Astrocyte (in vitro differentiated cells and primary cell): ENCODE data around the gene ENOX1. TPM values are rescaled to one million over a fixed set of nuclear protein-coding genes. Genes with fewer than 3 reads are reported as not detected.

ENCODE experiments used
- DNase-seq: peaks from one replicate; pipeline ENCODE4 v3.0.0-alpha.2; 2010; ENCODE audit warnings: low read depth
- FAIRE-seq: peaks from 2 replicates; lab custom pipeline; 2011; peaks lifted over from hg19 to GRCh38; lab: Jason Lieb, UNC
- H2AFZ ChIP-seq: 2 replicates; pipeline ENCODE4 v1.6.0; 2012; ENCODE audit warnings: low read depth, low read length, inconsistent platforms
- H3K27ac ChIP-seq: 2 replicates; pipeline ENCODE4 v1.5.1; 2011; ENCODE audit warnings: low read depth, low read length, inconsistent platforms
- H3K27me3 ChIP-seq: 2 replicates; pipeline ENCODE4 v1.6.0; 2011; ENCODE audit warnings: low read length, inconsistent platforms; ENCODE audit not compliant: insufficient read depth
- H3K36me3 ChIP-seq: 2 replicates; pipeline ENCODE4 v1.5.1; 2011; ENCODE audit warnings: low read length, inconsistent platforms; ENCODE audit not compliant: insufficient read depth
- H3K4me1 ChIP-seq: 2 replicates; pipeline ENCODE4 v1.5.1; 2011; ENCODE audit warnings: low read length, inconsistent platforms; ENCODE audit not compliant: insufficient read depth
- H3K4me2 ChIP-seq: 2 replicates; pipeline ENCODE4 v1.6.0; 2012; ENCODE audit warnings: low read length, inconsistent platforms
- H3K4me3 ChIP-seq: 2 replicates; pipeline ENCODE4 v1.5.1; 2011; ENCODE audit warnings: low read depth, mild to moderate bottlenecking, low read length, inconsistent platforms; ENCODE audit not compliant: insufficient read depth
- H3K79me2 ChIP-seq: 2 replicates; pipeline ENCODE4 v1.6.0; 2012; ENCODE audit warnings: mild to moderate bottlenecking, low read length, inconsistent platforms; ENCODE audit not compliant: insufficient read depth
- H3K9ac ChIP-seq: 2 replicates; pipeline ENCODE4 v1.6.0; 2012; ENCODE audit warnings: mild to moderate bottlenecking, low read length, inconsistent platforms
- H3K9me3 ChIP-seq: 2 replicates; pipeline ENCODE4 v1.5.1; 2012; ENCODE audit warnings: low read depth, mild to moderate bottlenecking, low read length, inconsistent platforms; ENCODE audit not compliant: insufficient read depth
- H4K20me1 ChIP-seq: 2 replicates; pipeline ENCODE4 v1.6.0; 2012; ENCODE audit warnings: low read length, inconsistent platforms; ENCODE audit not compliant: insufficient read depth
- H3K27ac Mint-ChIP-seq: one replicate; pipeline ENCODE4 v1.8.0; 2021; ENCODE audit warnings: mild to moderate bottlenecking, mixed read lengths; ENCODE audit not compliant: unreplicated experiment
- H3K27me3 Mint-ChIP-seq: one replicate; pipeline ENCODE4 v1.8.0; 2021; ENCODE audit warnings: low read depth, mixed read lengths; ENCODE audit not compliant: unreplicated experiment
- H3K36me3 Mint-ChIP-seq: one replicate; pipeline ENCODE4 v1.8.0; 2021; ENCODE audit warnings: low read depth, mixed read lengths; ENCODE audit not compliant: unreplicated experiment
- H3K4me1 Mint-ChIP-seq: one replicate; pipeline ENCODE4 v1.8.0; 2021; ENCODE audit warnings: low read depth, mixed read lengths; ENCODE audit not compliant: unreplicated experiment
- H3K4me3 Mint-ChIP-seq: one replicate; pipeline ENCODE4 v1.8.0; 2021; ENCODE audit warnings: mild to moderate bottlenecking, moderate library complexity, mixed read lengths; ENCODE audit not compliant: unreplicated experiment
- H3K9me3 Mint-ChIP-seq: one replicate; pipeline ENCODE4 v1.8.0; 2021; ENCODE audit warnings: mild to moderate bottlenecking, mixed read lengths; ENCODE audit not compliant: unreplicated experiment
- EZH2 ChIP-seq: IDR thresholded peaks from 2 replicates; pipeline ENCODE4 v1.6.1; 2012; ENCODE audit warnings: mild to moderate bottlenecking, low read length, inconsistent platforms; ENCODE audit not compliant: insufficient read depth
- total RNA-seq: library from RNA; stranded (reverse); gene quantifications from 2 replicates; pipeline ENCODE4 v1.2.1, GENCODE V29; 2021
- TF ChIP-seq, protein P1 (sequence below): IDR thresholded peaks from 2 replicates; pipeline ENCODE4 v1.5.1; 2011; ENCODE audit warnings: low read depth, mild to moderate bottlenecking, inconsistent platforms, low read length, moderate library complexity; ENCODE audit not compliant: insufficient read depth

ENOX1 gene
- total RNA-seq, 1 donor from 2014 or later: 2.3 TPM

DNA sequence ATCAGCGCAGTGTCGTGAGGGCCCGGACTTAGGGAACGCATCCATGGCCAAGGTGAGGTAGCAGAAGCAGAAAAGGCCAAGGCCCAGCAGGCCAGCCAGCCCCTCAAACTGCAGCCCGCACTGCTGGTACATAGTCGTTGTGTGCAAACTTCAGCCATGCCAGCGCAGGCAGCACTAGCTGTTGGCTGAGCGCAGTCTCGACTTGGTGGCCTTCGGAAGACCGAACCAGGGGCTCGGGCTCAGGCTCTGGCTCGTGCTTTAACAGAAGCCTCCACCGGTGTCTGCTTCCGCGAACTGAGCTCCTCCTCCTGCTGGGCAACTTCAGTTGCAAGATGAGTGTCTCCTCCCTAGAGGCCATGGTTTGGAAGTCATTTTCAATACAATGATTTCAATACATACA, 605.9 kb downstream of the ENOX1 start:
- H3K36me3 Mint-ChIP-seq: no peaks in the 10 kb centered on the region
- Histone ChIP-seq H4K20me1 (no peaks in the 10 kb centered on the region), H3K9ac (no peak overlapping the region), H3K36me3 (no peaks in the 10 kb centered on the region), H3K4me1 (no peaks in the 10 kb centered on the region), H3K27ac (no peak overlapping the region), H3K4me3 (no peak overlapping the region), H2AFZ (no peak overlapping the region), H3K79me2 (no peaks in the 10 kb centered on the region), H3K4me2 (no peak overlapping the region), H3K9me3 (no peaks in the 10 kb centered on the region), H3K27me3 (no peaks in the 10 kb centered on the region)
- H3K4me1 Mint-ChIP-seq: no peaks in the 10 kb centered on the region
- DNase-seq (no peak), FAIRE-seq (no peak)
- no peaks in the 10 kb centered on the region for H3K9me3 Mint-ChIP-seq
- no peak overlapping the region for H3K4me3 Mint-ChIP-seq
- TF ChIP-seq, protein P1, sequence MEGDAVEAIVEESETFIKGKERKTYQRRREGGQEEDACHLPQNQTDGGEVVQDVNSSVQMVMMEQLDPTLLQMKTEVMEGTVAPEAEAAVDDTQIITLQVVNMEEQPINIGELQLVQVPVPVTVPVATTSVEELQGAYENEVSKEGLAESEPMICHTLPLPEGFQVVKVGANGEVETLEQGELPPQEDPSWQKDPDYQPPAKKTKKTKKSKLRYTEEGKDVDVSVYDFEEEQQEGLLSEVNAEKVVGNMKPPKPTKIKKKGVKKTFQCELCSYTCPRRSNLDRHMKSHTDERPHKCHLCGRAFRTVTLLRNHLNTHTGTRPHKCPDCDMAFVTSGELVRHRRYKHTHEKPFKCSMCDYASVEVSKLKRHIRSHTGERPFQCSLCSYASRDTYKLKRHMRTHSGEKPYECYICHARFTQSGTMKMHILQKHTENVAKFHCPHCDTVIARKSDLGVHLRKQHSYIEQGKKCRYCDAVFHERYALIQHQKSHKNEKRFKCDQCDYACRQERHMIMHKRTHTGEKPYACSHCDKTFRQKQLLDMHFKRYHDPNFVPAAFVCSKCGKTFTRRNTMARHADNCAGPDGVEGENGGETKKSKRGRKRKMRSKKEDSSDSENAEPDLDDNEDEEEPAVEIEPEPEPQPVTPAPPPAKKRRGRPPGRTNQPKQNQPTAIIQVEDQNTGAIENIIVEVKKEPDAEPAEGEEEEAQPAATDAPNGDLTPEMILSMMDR: no peak
- no peak for TF ChIP-seq EZH2
- H3K27me3 Mint-ChIP-seq: no peaks in the 10 kb centered on the region
- no peak overlapping the region for H3K27ac Mint-ChIP-seq

DNA sequence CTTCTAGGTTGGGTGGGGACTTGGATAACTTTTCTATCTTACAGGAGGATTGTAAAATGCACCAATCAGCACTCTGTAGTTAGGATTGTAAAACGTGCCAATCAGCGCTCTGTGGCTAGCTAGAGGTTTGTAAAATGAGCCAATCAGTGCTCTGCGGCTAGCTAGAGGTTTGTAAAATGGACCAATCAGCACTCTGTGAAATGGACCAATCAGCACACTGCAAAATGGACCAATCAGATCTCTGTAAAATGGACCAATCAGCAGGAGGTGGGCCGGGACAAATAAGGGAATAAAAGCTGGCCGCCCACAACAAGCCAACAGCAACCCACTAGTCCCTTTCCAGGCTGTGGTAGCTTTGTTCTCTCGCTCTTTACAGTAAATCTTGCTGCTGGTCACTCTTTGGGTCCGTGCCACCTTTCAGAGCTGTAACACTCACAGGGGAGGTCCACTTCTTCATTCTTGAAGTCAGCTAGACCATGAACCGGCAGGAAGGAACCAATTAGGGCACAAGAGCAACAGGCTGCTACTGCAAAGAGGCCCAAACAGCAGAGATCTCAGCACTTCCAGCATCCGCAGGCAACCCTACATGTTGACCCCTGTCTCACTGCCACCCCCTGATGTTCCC, 606.6 kb downstream of the ENOX1 start:
- TF ChIP-seq, protein P1: no peak
- TF ChIP-seq EZH2: no peak
- H3K27me3 ChIP-seq: no peaks in the 10 kb centered on the region
- no peaks in the 10 kb centered on the region for H4K20me1 ChIP-seq
- no peaks in the 10 kb centered on the region for H3K79me2 ChIP-seq
- no peak overlapping the region for H3K27ac ChIP-seq
- H3K4me1 ChIP-seq: no peaks in the 10 kb centered on the region
- H3K27ac Mint-ChIP-seq: no peak overlapping the region
- H3K36me3 ChIP-seq: no peaks in the 10 kb centered on the region
- no peak overlapping the region for H3K9ac ChIP-seq
- no peak for DNase-seq
- H3K9me3 ChIP-seq: no peaks in the 10 kb centered on the region
- no peaks in the 10 kb centered on the region for H3K4me1 Mint-ChIP-seq
- no peak overlapping the region for H3K4me3 ChIP-seq
- no peak overlapping the region for H3K4me3 Mint-ChIP-seq
- no peaks in the 10 kb centered on the region for H3K9me3 Mint-ChIP-seq
- FAIRE-seq: no peak
- H2AFZ ChIP-seq: no peak overlapping the region
- H3K36me3 Mint-ChIP-seq: no peaks in the 10 kb centered on the region
- H3K27me3 Mint-ChIP-seq: no peaks in the 10 kb centered on the region
- no peak overlapping the region for H3K4me2 ChIP-seq

DNA sequence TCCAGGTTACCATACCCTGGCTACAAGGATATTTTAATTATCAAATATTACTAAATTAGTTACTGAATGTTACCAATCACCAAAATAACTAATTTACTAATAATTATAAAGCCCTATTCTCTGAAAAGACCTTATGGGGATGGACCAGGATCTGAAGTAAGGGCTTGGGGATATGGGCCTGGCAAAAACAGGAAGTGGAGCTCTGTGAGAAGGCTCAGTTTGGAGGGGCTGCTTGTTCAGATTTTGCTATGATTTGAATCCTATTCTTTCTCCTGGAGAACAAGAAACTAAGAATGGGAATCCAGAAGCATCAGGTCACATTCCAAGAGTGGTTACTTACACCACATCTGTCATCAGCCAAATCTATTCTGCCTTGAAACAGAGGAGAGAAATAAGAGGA, 615.3 kb downstream of the ENOX1 start:
- H3K4me3 Mint-ChIP-seq: no peak overlapping the region
- no peak for DNase-seq

More for the DNA sequence above, 615.3 kb downstream of the ENOX1 start:
- H2AFZ ChIP-seq: no peak overlapping the region
- no peak overlapping the region for H3K9ac ChIP-seq
- Mint-ChIP-seq H3K27me3 (no peaks in the 10 kb centered on the region), H3K9me3 (no peaks in the 10 kb centered on the region), H3K27ac (no peak overlapping the region), H3K4me1 (no peaks in the 10 kb centered on the region), H3K36me3 (no peaks in the 10 kb centered on the region)
- H3K27ac ChIP-seq: no peak overlapping the region
- H3K79me2 ChIP-seq: no peaks in the 10 kb centered on the region
- H3K9me3 ChIP-seq: no peaks in the 10 kb centered on the region
- FAIRE-seq: no peak
- H3K4me3 ChIP-seq: no peak overlapping the region
- H4K20me1 ChIP-seq: no peaks in the 10 kb centered on the region
- TF ChIP-seq, protein P1: no peak
- no peak for TF ChIP-seq EZH2
- no peak overlapping the region for H3K4me2 ChIP-seq
- no peaks in the 10 kb centered on the region for H3K27me3 ChIP-seq
- no peaks in the 10 kb centered on the region for H3K4me1 ChIP-seq
- no peaks in the 10 kb centered on the region for H3K36me3 ChIP-seq
